ENCODE data around the gene ADIPOR2. TPM values are rescaled to one million over a fixed set of nuclear protein-coding genes. Genes with fewer than 3 reads are reported as not detected.
"Not testable (repeated sequence)": the region's sequence is repeated elsewhere in the genome, so short reads cannot be mapped to it uniquely, and the experiment has no call there.

ADIPOR2 gene
- total RNA-seq, 1 donor from 2014 or later: 32.5 TPM

GRCh38 chr12:1817928-1818327 lies 127.1 kb downstream of the ADIPOR2 start:
- ATAC-seq; intact Hi-C loops (cut with micrococcal nuclease); DNase-seq: not testable (repeated sequence)

- DNase-seq (no peak), ATAC-seq (no peak)
- intact Hi-C loops (cut with micrococcal nuclease): no loop called here
Observed at GRCh38 chr12:1819050-1819449, 128.2 kb downstream of the ADIPOR2 start.

GRCh38 chr12:1819571-1819970 lies 128.7 kb downstream of the ADIPOR2 start:
- ATAC-seq (peak; percentile 40), DNase-seq (no peak)
- intact Hi-C loops (cut with micrococcal nuclease): no loop called here

GRCh38 chr12:1820191-1820895 lies 129.5 kb downstream of the ADIPOR2 start, which contains the start of gene LRTM2:
LRTM2 (plus strand) TSS chr12:1820565; CDS start chr12:1828149, 7,584 bp downstream.
- DNase-seq (no peak), ATAC-seq (peak; percentile 53)

GRCh38 chr12:1820896-1821291 lies 130.0 kb downstream of the ADIPOR2 start:
- no peak for DNase-seq
- no peak for ATAC-seq
- intact Hi-C loops (cut with micrococcal nuclease): no loop called here

More at GRCh38 chr12:1820191-1820895, 129.5 kb downstream of the ADIPOR2 start, which contains the start of gene LRTM2:
- intact Hi-C loops (cut with micrococcal nuclease): no loop called here

- intact Hi-C loops (cut with micrococcal nuclease): no loop called here
- DNase-seq (no peak), ATAC-seq (no peak)
Observed at GRCh38 chr12:1821805-1822204, 130.9 kb downstream of the ADIPOR2 start.

GRCh38 chr12:1822699-1823098 lies 131.8 kb downstream of the ADIPOR2 start:
- intact Hi-C loops (cut with micrococcal nuclease): no loop called here
- DNase-seq (no peak), ATAC-seq (no peak)

- ATAC-seq (no peak), DNase-seq (no peak)
- intact Hi-C loops (cut with micrococcal nuclease): no loop called here
Observed at GRCh38 chr12:1823237-1823636, 132.4 kb downstream of the ADIPOR2 start.

GRCh38 chr12:1825382-1826102 lies 134.7 kb downstream of the ADIPOR2 start:
- DNase-seq (no peak), ATAC-seq (no peak)
- intact Hi-C loops (cut with micrococcal nuclease): no loop called here

- DNase-seq: no peak
Observed at GRCh38 chr12:1826401-1826800, 135.5 kb downstream of the ADIPOR2 start.

GRCh38 chr12:1826867-1827705 lies 136.2 kb downstream of the ADIPOR2 start:
- DNase-seq (no peak), ATAC-seq (no peak)
- intact Hi-C loops (cut with micrococcal nuclease): no loop called here

More at GRCh38 chr12:1826401-1826800, 135.5 kb downstream of the ADIPOR2 start:
- ATAC-seq: no peak
- intact Hi-C loops (cut with micrococcal nuclease): no loop called here

GRCh38 chr12:1827826-1828805 lies 137.2 kb downstream of the ADIPOR2 start:
- ATAC-seq: no peak
- intact Hi-C loops (cut with micrococcal nuclease): no loop called here
- no peak for DNase-seq

GRCh38 chr12:1828856-1829255 lies 138.0 kb downstream of the ADIPOR2 start:
- DNase-seq (no peak), ATAC-seq (no peak)
- intact Hi-C loops (cut with micrococcal nuclease): no loop called here

- ATAC-seq: no peak
- DNase-seq: no peak
- intact Hi-C loops (cut with micrococcal nuclease): no loop called here
Observed at GRCh38 chr12:1829306-1829900, 138.5 kb downstream of the ADIPOR2 start.

- no peak for DNase-seq
- intact Hi-C loops (cut with micrococcal nuclease): no loop called here
- ATAC-seq: no peak
Observed at GRCh38 chr12:1830401-1830845, 139.6 kb downstream of the ADIPOR2 start.

- intact Hi-C loops (cut with micrococcal nuclease): no loop called here
- peak; percentile 88 for ATAC-seq
- DNase-seq: peak; percentile 68
Observed at GRCh38 chr12:1830981-1831963, 140.4 kb downstream of the ADIPOR2 start.

Data from left ventricle myocardium superior (tissue), 1 donor.